Measurements from ENCODE around the gene EIF4A3. TPM values are rescaled to one million over a fixed set of nuclear protein-coding genes. Genes with fewer than 3 reads are reported as not detected.

Gene EIF4A3
- total RNA-seq, 1 experiment from 2014 or later = 160 TPM

DNA sequence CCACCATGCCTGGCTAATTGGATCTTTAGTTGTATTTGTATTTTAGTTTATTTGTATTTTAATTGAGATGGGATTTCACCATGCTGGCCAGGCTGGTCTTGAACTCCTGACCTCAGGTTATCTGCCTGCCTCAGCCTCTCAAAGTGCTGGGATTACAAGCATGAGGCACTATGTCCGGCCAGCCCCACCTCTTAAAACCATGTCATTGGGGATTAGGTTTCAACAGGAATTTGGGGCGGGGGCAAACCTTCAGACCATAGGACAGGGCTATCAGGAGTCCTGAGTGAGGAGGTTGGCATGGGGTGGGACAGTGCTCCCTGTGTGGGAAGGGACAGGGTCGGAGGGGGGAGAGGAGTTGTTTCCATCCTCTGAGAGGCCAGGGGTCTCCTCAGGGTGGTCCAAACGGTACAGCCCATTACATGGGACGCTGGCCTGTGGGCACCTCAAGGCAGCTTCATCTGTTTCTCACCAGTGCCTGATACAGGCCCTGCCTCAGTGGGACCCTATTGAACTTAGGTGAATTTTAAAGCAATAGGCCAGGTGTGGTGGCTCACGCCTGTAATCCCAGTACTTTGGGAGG lies 23.9 kb downstream of the EIF4A3 start:
- ChIA-PET CTCF (interaction anchor here (1.6 to 5.4 kb wide), 7 partner anchors 11 to 116 kb away, joined by 8 to 107 read pairs (median 11); partner anchors contain the start of gene GAA), POLR2A (interaction anchor here (0.7 to 1.2 kb wide), 2 partner anchors 66 to 926 kb away, joined by 5 read pairs; no protein-coding TSS in a partner anchor)
- no peak overlapping the region for H3K4me3 Mint-ChIP-seq

DNA sequence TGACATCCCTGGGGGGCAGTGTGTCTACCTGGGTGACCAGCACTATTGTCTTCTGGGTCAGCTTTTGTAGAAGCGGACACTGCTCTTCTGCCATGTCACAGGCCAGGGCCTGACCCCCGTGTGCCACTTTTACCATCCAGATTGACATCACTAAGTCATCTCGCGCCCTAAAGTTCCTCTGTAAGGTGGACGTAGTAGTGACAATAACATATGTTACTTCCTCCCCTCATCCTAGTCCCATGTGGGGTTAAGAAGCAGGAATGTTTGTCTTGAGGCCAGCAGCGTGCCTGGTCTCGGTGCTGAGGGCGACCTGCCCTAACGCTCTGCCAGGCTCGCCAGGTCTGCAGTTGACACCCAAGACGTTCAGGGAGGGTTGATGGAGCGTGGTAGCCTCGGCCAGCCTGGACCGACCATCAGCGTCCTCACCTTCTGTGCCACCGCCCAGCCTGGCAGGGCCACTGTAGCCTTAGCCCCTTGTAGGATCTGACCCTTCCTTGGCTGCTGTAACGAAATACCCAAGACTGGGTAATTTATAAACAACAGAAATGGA lies 24.8 kb downstream of the EIF4A3 start:
- H3K36me3 Mint-ChIP-seq = peaks cover 2% of the 10 kb centered on the region; the same call in 1 of the 2 replicates
- H3K4me1 Mint-ChIP-seq = peaks cover 14% of the 10 kb centered on the region
- no peaks in the 10 kb centered on the region for H3K9me3 Mint-ChIP-seq
- H3K27ac Mint-ChIP-seq = no peak overlapping the region
- H3K4me3 Mint-ChIP-seq = no peak overlapping the region
- ATAC-seq = no peak
- ChIA-PET POLR2A (interaction anchor here (1.2 kb wide), 1 partner anchor 67 kb away, joined by 5 read pairs; no protein-coding TSS in a partner anchor), CTCF (interaction anchor here (0.7 to 5.4 kb wide), 2 partner anchors 21 to 39 kb away, joined by 3 to 107 read pairs; partner anchors contain the start of gene GAA)
- H3K27me3 Mint-ChIP-seq (ENCODE audit: low read depth) = no peaks in the 10 kb centered on the region
- no peak for TF ChIP-seq NR3C1 (CRISPR knock-in tag; conservative IDR thresholded peaks at IDR 0.05; ENCODE audit: low read depth)
- TF ChIP-seq, protein P1, sequence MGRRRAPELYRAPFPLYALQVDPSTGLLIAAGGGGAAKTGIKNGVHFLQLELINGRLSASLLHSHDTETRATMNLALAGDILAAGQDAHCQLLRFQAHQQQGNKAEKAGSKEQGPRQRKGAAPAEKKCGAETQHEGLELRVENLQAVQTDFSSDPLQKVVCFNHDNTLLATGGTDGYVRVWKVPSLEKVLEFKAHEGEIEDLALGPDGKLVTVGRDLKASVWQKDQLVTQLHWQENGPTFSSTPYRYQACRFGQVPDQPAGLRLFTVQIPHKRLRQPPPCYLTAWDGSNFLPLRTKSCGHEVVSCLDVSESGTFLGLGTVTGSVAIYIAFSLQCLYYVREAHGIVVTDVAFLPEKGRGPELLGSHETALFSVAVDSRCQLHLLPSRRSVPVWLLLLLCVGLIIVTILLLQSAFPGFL (CRISPR knock-in tag; IDR thresholded peaks at IDR 0.05; ENCODE audit: borderline replicate concordance) = no peak
- TF ChIP-seq, protein P2, sequence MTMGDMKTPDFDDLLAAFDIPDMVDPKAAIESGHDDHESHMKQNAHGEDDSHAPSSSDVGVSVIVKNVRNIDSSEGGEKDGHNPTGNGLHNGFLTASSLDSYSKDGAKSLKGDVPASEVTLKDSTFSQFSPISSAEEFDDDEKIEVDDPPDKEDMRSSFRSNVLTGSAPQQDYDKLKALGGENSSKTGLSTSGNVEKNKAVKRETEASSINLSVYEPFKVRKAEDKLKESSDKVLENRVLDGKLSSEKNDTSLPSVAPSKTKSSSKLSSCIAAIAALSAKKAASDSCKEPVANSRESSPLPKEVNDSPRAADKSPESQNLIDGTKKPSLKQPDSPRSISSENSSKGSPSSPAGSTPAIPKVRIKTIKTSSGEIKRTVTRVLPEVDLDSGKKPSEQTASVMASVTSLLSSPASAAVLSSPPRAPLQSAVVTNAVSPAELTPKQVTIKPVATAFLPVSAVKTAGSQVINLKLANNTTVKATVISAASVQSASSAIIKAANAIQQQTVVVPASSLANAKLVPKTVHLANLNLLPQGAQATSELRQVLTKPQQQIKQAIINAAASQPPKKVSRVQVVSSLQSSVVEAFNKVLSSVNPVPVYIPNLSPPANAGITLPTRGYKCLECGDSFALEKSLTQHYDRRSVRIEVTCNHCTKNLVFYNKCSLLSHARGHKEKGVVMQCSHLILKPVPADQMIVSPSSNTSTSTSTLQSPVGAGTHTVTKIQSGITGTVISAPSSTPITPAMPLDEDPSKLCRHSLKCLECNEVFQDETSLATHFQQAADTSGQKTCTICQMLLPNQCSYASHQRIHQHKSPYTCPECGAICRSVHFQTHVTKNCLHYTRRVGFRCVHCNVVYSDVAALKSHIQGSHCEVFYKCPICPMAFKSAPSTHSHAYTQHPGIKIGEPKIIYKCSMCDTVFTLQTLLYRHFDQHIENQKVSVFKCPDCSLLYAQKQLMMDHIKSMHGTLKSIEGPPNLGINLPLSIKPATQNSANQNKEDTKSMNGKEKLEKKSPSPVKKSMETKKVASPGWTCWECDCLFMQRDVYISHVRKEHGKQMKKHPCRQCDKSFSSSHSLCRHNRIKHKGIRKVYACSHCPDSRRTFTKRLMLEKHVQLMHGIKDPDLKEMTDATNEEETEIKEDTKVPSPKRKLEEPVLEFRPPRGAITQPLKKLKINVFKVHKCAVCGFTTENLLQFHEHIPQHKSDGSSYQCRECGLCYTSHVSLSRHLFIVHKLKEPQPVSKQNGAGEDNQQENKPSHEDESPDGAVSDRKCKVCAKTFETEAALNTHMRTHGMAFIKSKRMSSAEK (CRISPR knock-in tag; IDR thresholded peaks at IDR 0.05; ENCODE audit: borderline replicate concordance) = no peak
- no peak for TF ChIP-seq FOXJ3 (CRISPR knock-in tag; IDR thresholded peaks at IDR 0.05; ENCODE audit: borderline replicate concordance)
- no peak for TF ChIP-seq RELA (CRISPR knock-in tag; IDR thresholded peaks at IDR 0.05; ENCODE audit: borderline replicate concordance)
- TF ChIP-seq, protein P3, sequence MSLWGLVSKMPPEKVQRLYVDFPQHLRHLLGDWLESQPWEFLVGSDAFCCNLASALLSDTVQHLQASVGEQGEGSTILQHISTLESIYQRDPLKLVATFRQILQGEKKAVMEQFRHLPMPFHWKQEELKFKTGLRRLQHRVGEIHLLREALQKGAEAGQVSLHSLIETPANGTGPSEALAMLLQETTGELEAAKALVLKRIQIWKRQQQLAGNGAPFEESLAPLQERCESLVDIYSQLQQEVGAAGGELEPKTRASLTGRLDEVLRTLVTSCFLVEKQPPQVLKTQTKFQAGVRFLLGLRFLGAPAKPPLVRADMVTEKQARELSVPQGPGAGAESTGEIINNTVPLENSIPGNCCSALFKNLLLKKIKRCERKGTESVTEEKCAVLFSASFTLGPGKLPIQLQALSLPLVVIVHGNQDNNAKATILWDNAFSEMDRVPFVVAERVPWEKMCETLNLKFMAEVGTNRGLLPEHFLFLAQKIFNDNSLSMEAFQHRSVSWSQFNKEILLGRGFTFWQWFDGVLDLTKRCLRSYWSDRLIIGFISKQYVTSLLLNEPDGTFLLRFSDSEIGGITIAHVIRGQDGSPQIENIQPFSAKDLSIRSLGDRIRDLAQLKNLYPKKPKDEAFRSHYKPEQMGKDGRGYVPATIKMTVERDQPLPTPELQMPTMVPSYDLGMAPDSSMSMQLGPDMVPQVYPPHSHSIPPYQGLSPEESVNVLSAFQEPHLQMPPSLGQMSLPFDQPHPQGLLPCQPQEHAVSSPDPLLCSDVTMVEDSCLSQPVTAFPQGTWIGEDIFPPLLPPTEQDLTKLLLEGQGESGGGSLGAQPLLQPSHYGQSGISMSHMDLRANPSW (CRISPR knock-in tag; conservative IDR thresholded peaks at IDR 0.05; ENCODE audit: low read depth) = no peak
- DNase-seq (ENCODE audit: low spot score) = no peak

More for the DNA sequence above, 23.9 kb downstream of the EIF4A3 start:
- DNase-seq (ENCODE audit: low spot score) = no peak
- H3K9me3 Mint-ChIP-seq = no peaks in the 10 kb centered on the region
- no peaks in the 10 kb centered on the region for H3K36me3 Mint-ChIP-seq
- no peak overlapping the region for H3K27ac Mint-ChIP-seq
- ATAC-seq = no peak
- H3K27me3 Mint-ChIP-seq (ENCODE audit: low read depth) = no peaks in the 10 kb centered on the region
- peaks cover 14% of the 10 kb centered on the region for H3K4me1 Mint-ChIP-seq
- TF ChIP-seq HMGA2 (CRISPR knock-in tag; IDR thresholded peaks at IDR 0.05) (no peak), NR1H2 (CRISPR knock-in tag; IDR thresholded peaks at IDR 0.05) (no peak), ZNF232 (CRISPR knock-in tag; IDR thresholded peaks at IDR 0.05) (no peak), ELF4 (CRISPR knock-in tag; IDR thresholded peaks at IDR 0.05; ENCODE audit: low read depth) (no peak), SOX15 (CRISPR knock-in tag; IDR thresholded peaks at IDR 0.05) (no peak), PRRX2 (CRISPR knock-in tag; IDR thresholded peaks at IDR 0.05) (no peak), MXD4 (CRISPR knock-in tag; IDR thresholded peaks at IDR 0.05; ENCODE audit: borderline replicate concordance) (no peak), JUN (CRISPR knock-in tag; IDR thresholded peaks at IDR 0.05) (no peak), ZNF416 (CRISPR knock-in tag; IDR thresholded peaks at IDR 0.05) (no peak), MYBL2 (CRISPR knock-in tag; IDR thresholded peaks at IDR 0.05) (no peak), TEAD1 (CRISPR knock-in tag; IDR thresholded peaks at IDR 0.05) (no peak)
- TF ChIP-seq, protein P4, sequence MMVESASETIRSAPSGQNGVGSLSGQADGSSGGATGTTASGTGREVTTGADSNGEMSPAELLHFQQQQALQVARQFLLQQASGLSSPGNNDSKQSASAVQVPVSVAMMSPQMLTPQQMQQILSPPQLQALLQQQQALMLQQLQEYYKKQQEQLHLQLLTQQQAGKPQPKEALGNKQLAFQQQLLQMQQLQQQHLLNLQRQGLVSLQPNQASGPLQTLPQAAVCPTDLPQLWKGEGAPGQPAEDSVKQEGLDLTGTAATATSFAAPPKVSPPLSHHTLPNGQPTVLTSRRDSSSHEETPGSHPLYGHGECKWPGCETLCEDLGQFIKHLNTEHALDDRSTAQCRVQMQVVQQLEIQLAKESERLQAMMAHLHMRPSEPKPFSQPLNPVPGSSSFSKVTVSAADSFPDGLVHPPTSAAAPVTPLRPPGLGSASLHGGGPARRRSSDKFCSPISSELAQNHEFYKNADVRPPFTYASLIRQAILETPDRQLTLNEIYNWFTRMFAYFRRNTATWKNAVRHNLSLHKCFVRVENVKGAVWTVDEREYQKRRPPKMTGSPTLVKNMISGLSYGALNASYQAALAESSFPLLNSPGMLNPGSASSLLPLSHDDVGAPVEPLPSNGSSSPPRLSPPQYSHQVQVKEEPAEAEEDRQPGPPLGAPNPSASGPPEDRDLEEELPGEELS (CRISPR knock-in tag; IDR thresholded peaks at IDR 0.05) = no peak
- TF ChIP-seq, protein P3 (CRISPR knock-in tag; conservative IDR thresholded peaks at IDR 0.05; ENCODE audit: low read depth) = no peak
- TF ChIP-seq, protein P5, sequence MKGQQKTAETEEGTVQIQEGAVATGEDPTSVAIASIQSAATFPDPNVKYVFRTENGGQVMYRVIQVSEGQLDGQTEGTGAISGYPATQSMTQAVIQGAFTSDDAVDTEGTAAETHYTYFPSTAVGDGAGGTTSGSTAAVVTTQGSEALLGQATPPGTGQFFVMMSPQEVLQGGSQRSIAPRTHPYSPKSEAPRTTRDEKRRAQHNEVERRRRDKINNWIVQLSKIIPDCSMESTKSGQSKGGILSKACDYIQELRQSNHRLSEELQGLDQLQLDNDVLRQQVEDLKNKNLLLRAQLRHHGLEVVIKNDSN (CRISPR knock-in tag; IDR thresholded peaks at IDR 0.05) = no peak
